Mesenchymal stem cell (in vitro differentiated cells and primary cell): Measurements from ENCODE around the gene PGM1.
A peak's percentile ranks its signal among the peaks of the same experiment; 100 is the strongest.

Source experiments
- DNase-seq: peaks from one replicate; pipeline ENCODE4 v3.0.0-alpha.2; 2013
- H2AFZ ChIP-seq: one replicate; pipeline ENCODE4 v1.6.1; 2013; ENCODE audit warnings: low read depth, mild to moderate bottlenecking, control low read depth, inconsistent platforms, low read length, moderate library complexity
- H2AK5ac ChIP-seq: 2 replicates; pipeline ENCODE4 v1.6.1; 2013; ENCODE audit warnings: low read length, moderate library complexity, mild to moderate bottlenecking, inconsistent platforms; ENCODE audit not compliant: severe bottlenecking
- H2BK120ac ChIP-seq: one replicate; pipeline ENCODE4 v1.6.1; 2013; ENCODE audit warnings: low read depth, mild to moderate bottlenecking, inconsistent platforms, low read length, moderate library complexity
- H2BK12ac ChIP-seq, 2 experiments: one replicate each; pipeline ENCODE4 v1.6.1; 2013; ENCODE audit warnings: inconsistent platforms in 2 of 2, low read length in 2 of 2, mild to moderate bottlenecking in 2 of 2, moderate library complexity in 2 of 2, control low read depth in 1 of 2
- H2BK15ac ChIP-seq: one replicate; pipeline ENCODE4 v1.6.1; 2013; ENCODE audit warnings: mild to moderate bottlenecking, low read depth, inconsistent platforms; ENCODE audit not compliant: poor library complexity, severe bottlenecking
- H2BK5ac ChIP-seq: 2 replicates; pipeline ENCODE4 v1.6.1; 2013; ENCODE audit warnings: low read depth, mild to moderate bottlenecking, low read length, control low read depth, inconsistent platforms; ENCODE audit not compliant: poor library complexity, severe bottlenecking
- H3K14ac ChIP-seq, 2 experiments: one replicate each; pipeline ENCODE4 v1.6.1; 2013; ENCODE audit warnings: inconsistent platforms in 2 of 2, low read length in 2 of 2, control low read depth in 1 of 2, mild to moderate bottlenecking in 1 of 2, moderate library complexity in 1 of 2
- H3K18ac ChIP-seq, 2 experiments: one replicate each; pipeline ENCODE4 v1.6.1; 2013; ENCODE audit warnings: inconsistent platforms in 2 of 2, low read length in 2 of 2, control low read depth in 1 of 2, low read depth in 1 of 2, mild to moderate bottlenecking in 1 of 2
- H3K23ac ChIP-seq, 2 experiments: one replicate each; pipeline ENCODE4 v1.6.1; 2013; ENCODE audit warnings: inconsistent platforms in 2 of 2, low read length in 2 of 2, mild to moderate bottlenecking in 2 of 2, moderate library complexity in 2 of 2, control low read depth in 1 of 2
- H3K27ac ChIP-seq: 2 replicates; pipeline ENCODE4 v1.5.1; 2013; ENCODE audit warnings: mild to moderate bottlenecking, moderate library complexity, low read length, control low read depth, inconsistent platforms; ENCODE audit not compliant: poor library complexity, severe bottlenecking
- H3K27me3 ChIP-seq, 2 experiments: 2 replicates each; pipeline versions ENCODE4 v1.6.1 to v1.7.0; 2013; ENCODE audit warnings: low read length in 2 of 2, mild to moderate bottlenecking in 2 of 2, moderate library complexity in 2 of 2, control low read depth in 1 of 2, inconsistent platforms in 1 of 2; ENCODE audit not compliant: control insufficient read depth in 1 of 2, insufficient read depth in 1 of 2
- H3K36me3 ChIP-seq, 2 experiments: 2 replicates each; pipeline versions ENCODE4 v1.6.1 to v1.7.0; 2013; ENCODE audit warnings: low read length in 2 of 2, control low read depth in 1 of 2, inconsistent platforms in 1 of 2, low read depth in 1 of 2, mild to moderate bottlenecking in 1 of 2; ENCODE audit not compliant: insufficient read depth in 2 of 2, control insufficient read depth in 1 of 2
- H3K4ac ChIP-seq, 2 experiments: one replicate each; pipeline ENCODE4 v1.6.1; 2013; ENCODE audit warnings: inconsistent platforms in 2 of 2, low read length in 2 of 2, mild to moderate bottlenecking in 2 of 2, moderate library complexity in 2 of 2, control low read depth in 1 of 2, low read depth in 1 of 2
- H3K4me1 ChIP-seq: 2 replicates; pipeline ENCODE4 v1.6.1; 2013; ENCODE audit warnings: low read depth, low read length, control low read depth; ENCODE audit not compliant: control insufficient read depth, insufficient read depth
- H3K4me2 ChIP-seq: 2 replicates; pipeline ENCODE4 v1.6.1; 2013; ENCODE audit warnings: low read length, mild to moderate bottlenecking, inconsistent platforms; ENCODE audit not compliant: poor library complexity, severe bottlenecking
- H3K4me3 ChIP-seq, 2 experiments: 2 replicates each; pipeline versions ENCODE4 v1.5.1 to v1.7.0; 2013; ENCODE audit warnings: low read length in 2 of 2, mild to moderate bottlenecking in 2 of 2, control low read depth in 1 of 2, low read depth in 1 of 2; ENCODE audit not compliant: insufficient read depth in 1 of 2
- H3K79me1 ChIP-seq: replicated peaks from 2 replicates; pipeline ENCODE4 v1.6.1; 2013; ENCODE audit warnings: mild to moderate bottlenecking, control low read depth, low read length, inconsistent platforms; ENCODE audit not compliant: poor library complexity, severe bottlenecking
- H3K9ac ChIP-seq: 2 replicates; pipeline ENCODE4 v1.7.0; 2013; ENCODE audit warnings: mild to moderate bottlenecking, low read length, moderate library complexity
- H3K9me3 ChIP-seq: 2 replicates; pipeline ENCODE4 v1.7.0; 2013; ENCODE audit warnings: mild to moderate bottlenecking, low read length; ENCODE audit not compliant: control insufficient read depth
- H4K8ac ChIP-seq: one replicate; pipeline ENCODE4 v1.6.1; 2013; ENCODE audit warnings: inconsistent platforms, mild to moderate bottlenecking, low read length, moderate library complexity
- H4K91ac ChIP-seq: one replicate; pipeline ENCODE4 v1.6.1; 2013; ENCODE audit warnings: mild to moderate bottlenecking, low read length, inconsistent platforms
- WGBS: methylation state at CpG from one replicate; pipeline ENCODE4 v1.1.7; 2013; ENCODE audit warnings: mixed read lengths; 5-methylcytosine and 5-hydroxymethylcytosine counted together

Gene PGM1

DNA sequence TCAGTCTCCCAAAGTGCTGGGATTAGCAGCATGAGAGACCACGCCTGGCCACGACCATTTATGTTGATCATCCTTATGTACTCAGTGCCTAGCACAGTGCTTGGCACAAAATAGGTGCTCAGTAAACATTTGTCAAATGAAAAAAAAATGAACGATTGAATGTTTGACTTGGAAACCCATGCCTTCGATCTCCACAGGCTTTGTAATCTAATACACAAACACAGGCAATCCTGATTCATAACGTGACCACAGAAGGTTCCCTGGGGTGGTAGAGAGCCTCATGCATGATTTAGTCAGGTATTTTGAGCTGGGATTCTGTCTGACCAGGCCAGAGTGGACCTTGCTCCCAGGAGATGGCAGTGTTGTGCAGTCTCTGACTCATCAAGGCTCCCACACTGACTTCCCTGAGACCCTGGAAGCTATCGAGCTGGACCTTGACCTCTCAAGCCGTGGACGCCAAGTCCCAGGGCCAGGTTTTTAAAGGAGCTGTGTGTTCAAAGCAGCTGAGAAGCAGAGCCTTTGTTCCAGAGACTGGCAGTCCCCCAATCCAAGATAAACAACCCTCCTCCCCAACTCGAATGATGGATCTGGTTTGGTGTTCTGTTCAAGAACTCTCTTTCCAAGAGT lies 81.1 kb downstream of the PGM1 start:
- H2BK5ac ChIP-seq: no peak overlapping the region
- no peaks in the 10 kb centered on the region for H3K36me3 ChIP-seq
- WGBS: 33% methylated on average over 9 of the region's 9 CpGs

DNA sequence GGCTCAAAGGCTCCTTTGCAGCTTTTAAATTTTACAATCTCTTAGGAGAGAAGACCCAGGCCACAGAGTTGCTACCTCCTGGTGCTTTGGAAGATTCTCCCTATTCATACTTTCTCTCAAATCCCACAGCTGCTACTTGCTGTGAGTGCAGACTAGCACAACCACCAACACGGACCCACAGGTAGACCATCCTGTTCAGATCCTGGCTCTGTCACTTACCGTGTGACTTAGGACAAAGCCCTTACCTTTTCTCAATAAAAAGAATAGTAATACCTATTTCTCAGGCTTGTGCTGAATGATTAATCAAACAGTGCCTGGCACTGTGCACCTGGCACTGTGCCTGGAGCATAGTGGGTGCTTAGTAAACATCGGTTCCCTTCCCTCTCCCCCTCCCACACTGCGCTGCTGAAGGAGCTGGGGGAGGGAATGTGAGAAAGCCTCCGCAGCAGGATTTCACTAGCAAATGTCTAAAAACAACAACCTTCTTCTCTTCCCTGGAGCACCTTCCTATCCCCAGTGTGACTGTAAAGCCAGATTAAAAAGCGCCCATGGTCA lies 81.7 kb downstream of the PGM1 start:
- no peak overlapping the region for H3K4me2 ChIP-seq
- DNase-seq: no peak
- no peaks in the 10 kb centered on the region for H3K27me3 ChIP-seq
- H4K8ac ChIP-seq: no peak overlapping the region
- no peak overlapping the region for H2BK5ac ChIP-seq
- 89% methylated on average over 6 of the region's 6 CpGs for WGBS
- no peak overlapping the region for H3K4ac ChIP-seq
- no peak overlapping the region for H4K91ac ChIP-seq
- H2BK15ac ChIP-seq: peak overlapping the region; percentile 34
- no peak overlapping the region for H3K4me3 ChIP-seq
- H3K79me1 ChIP-seq: no peaks in the 10 kb centered on the region
- peak overlapping the region; percentile 16 for H3K9ac ChIP-seq
- H2AK5ac ChIP-seq: peak overlapping the region; percentile 5
- H3K9me3 ChIP-seq: peaks cover 8% of the 10 kb centered on the region
- no peak overlapping the region for H3K27ac ChIP-seq
- H2BK120ac ChIP-seq: no peak overlapping the region
- H3K18ac ChIP-seq: no peak overlapping the region
- H3K14ac ChIP-seq: no peak overlapping the region
- H3K23ac ChIP-seq: no peak overlapping the region
- H3K4me1 ChIP-seq: peaks cover 5% of the 10 kb centered on the region
- no peak overlapping the region for H2AFZ ChIP-seq
- H3K36me3 ChIP-seq: no peaks in the 10 kb centered on the region
- no peak overlapping the region for H2BK12ac ChIP-seq

More for the DNA sequence above, 81.1 kb downstream of the PGM1 start:
- Histone ChIP-seq H3K4me2 (no peak overlapping the region), H2BK12ac (no peak overlapping the region), H3K14ac (no peak overlapping the region), H3K18ac (no peak overlapping the region), H4K8ac (no peak overlapping the region), H3K79me1 (no peaks in the 10 kb centered on the region), H3K4me1 (peaks cover 5% of the 10 kb centered on the region), H2AK5ac (no peak overlapping the region), H4K91ac (no peak overlapping the region), H3K27ac (peak overlapping the region; percentile 19), H3K9me3 (peaks cover 2% of the 10 kb centered on the region), H3K9ac (peak overlapping the region; percentile 16), H2AFZ (no peak overlapping the region), H2BK120ac (no peak overlapping the region), H3K23ac (no peak overlapping the region), H2BK15ac (no peak overlapping the region), H3K4ac (no peak overlapping the region), H3K4me3 (no peak overlapping the region), H3K27me3 (no peaks in the 10 kb centered on the region)
- DNase-seq: peak; percentile 81

DNA sequence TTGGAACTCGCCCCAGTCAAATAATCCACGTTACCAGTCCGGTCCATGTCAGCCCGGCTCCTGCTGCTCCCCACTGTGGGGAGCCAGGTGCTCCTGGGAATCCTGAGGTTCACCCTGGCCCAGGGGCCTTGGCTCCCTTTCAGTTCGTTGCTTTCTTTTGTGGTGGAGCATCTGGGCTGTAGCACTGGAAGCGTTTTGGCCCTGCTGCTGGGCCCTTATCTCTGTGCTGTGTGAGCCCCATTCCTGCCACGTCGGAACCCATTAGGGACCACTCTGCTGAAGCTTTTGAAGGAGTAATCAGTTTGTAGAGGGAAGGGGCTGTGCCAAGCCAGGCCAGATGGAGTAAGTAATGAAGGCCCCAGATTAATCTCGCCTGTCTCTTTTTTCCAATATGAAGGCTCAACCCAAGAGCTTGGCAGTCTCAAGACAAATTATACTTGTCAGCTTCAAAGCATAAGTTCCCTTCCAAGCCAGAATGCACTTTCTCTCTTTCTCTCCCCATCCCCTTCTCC lies 82.3 kb downstream of the PGM1 start:
- WGBS: 80% methylated on average over 9 of the region's 9 CpGs

DNA sequence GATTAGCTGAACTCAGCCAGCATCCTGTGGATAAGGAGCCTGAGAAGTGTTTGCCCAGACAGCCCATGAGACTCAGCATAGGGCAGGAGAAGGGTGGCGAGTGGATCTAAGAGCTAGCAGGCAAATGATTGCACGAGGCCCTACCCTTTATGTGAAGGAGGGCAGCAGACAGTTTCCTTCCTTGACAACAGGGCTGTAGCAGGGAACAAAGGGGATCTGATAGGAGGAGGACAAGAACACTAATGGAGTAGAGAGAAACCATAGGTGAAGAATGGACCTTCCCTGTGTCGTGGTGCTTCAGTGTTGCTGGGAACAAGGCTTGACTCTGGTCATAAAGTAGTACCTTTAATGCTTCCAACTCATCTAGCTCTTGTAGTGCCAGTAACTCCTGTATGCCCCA lies 84.3 kb downstream of the PGM1 start:
- H3K4me2 ChIP-seq: no peak overlapping the region
- no peak overlapping the region for H2AK5ac ChIP-seq
- H3K27me3 ChIP-seq: no peaks in the 10 kb centered on the region
- H3K14ac ChIP-seq: no peak overlapping the region
- no peak overlapping the region for H2AFZ ChIP-seq
- no peak overlapping the region for H2BK5ac ChIP-seq
- H2BK15ac ChIP-seq: no peak overlapping the region
- DNase-seq: no peak
- H3K79me1 ChIP-seq: no peaks in the 10 kb centered on the region
- no peak overlapping the region for H3K18ac ChIP-seq
- H2BK12ac ChIP-seq: no peak overlapping the region
- whole genome bisulfite sequencing: 90% methylated on average over 3 of the region's 3 CpGs
- H3K4me1 ChIP-seq: peaks cover 5% of the 10 kb centered on the region
- no peak overlapping the region for H2BK120ac ChIP-seq
- peaks cover 18% of the 10 kb centered on the region for H3K9me3 ChIP-seq
- no peak overlapping the region for H3K4ac ChIP-seq
- no peak overlapping the region for H4K8ac ChIP-seq
- H4K91ac ChIP-seq: no peak overlapping the region
- H3K9ac ChIP-seq: no peak overlapping the region
- H3K4me3 ChIP-seq: no peak overlapping the region
- H3K36me3 ChIP-seq: no peaks in the 10 kb centered on the region
- H3K27ac ChIP-seq: no peak overlapping the region
- H3K23ac ChIP-seq: no peak overlapping the region

More for the DNA sequence above, 82.3 kb downstream of the PGM1 start:
- Histone ChIP-seq H3K27me3 (no peaks in the 10 kb centered on the region), H2BK15ac (peak overlapping the region; percentile 34), H2BK12ac (no peak overlapping the region), H3K4me2 (no peak overlapping the region), H3K18ac (no peak overlapping the region), H3K4ac (no peak overlapping the region), H2AK5ac (peak overlapping the region; percentile 5), H3K36me3 (no peaks in the 10 kb centered on the region), H3K23ac (no peak overlapping the region), H3K9me3 (peaks cover 10% of the 10 kb centered on the region), H3K79me1 (no peaks in the 10 kb centered on the region), H2BK5ac (no peak overlapping the region), H3K14ac (no peak overlapping the region), H2AFZ (no peak overlapping the region), H3K27ac (no peak overlapping the region), H3K9ac (no peak overlapping the region), H3K4me1 (peaks cover 5% of the 10 kb centered on the region), H3K4me3 (no peak overlapping the region), H4K91ac (no peak overlapping the region), H4K8ac (no peak overlapping the region), H2BK120ac (no peak overlapping the region)
- DNase-seq: no peak
